Lower lobe of right lung (tissue), 2 donors: ENCODE results near the gene RAB11FIP4. TPM values are rescaled to one million over a fixed set of nuclear protein-coding genes. Genes with fewer than 3 reads are reported as not detected.

Experiments
- ATAC-seq, 2 donors: fragments of 200-7000 bp; cut with Tn5 transposase; one replicate each; pipeline ENCODE4 v1.9.1; 2020 to 2022; ENCODE audit warnings: mild to moderate bottlenecking in 2 of 2, moderate library complexity in 2 of 2
- DNase-seq: peaks from one replicate; pipeline ENCODE4 v3.0.0-alpha.2; 2020
- H3K27ac ChIP-seq: fragments of 200-600 bp; one replicate; pipeline ENCODE4 v1.8.0; 2022
- H3K27me3 ChIP-seq: fragments of 200-600 bp; one replicate; pipeline ENCODE4 v1.8.0; 2022; ENCODE audit warnings: low read depth
- H3K36me3 ChIP-seq: fragments of 200-600 bp; one replicate; pipeline ENCODE4 v1.8.0; 2022; ENCODE audit warnings: mild to moderate bottlenecking
- H3K4me1 ChIP-seq: fragments of 200-600 bp; one replicate; pipeline ENCODE4 v1.8.0; 2022
- H3K4me3 ChIP-seq: fragments of 200-600 bp; one replicate; pipeline ENCODE4 v1.8.0; 2022; ENCODE audit warnings: mild to moderate bottlenecking
- H3K9me3 ChIP-seq: fragments of 200-600 bp; one replicate; pipeline ENCODE4 v1.8.0; 2022
- CTCF ChIP-seq: fragments of 200-600 bp; IDR thresholded peaks from one replicate; pipeline ENCODE4 v1.8.0; 2022; ENCODE audit warnings: antibody characterized with exemption, mild to moderate bottlenecking
- intact Hi-C: fragments of 100-400 bp; cut with DNase I; formaldehyde crosslinking; loops from one replicate; pipeline ENCODE4 v1.11.0; 2022
- total RNA-seq: library from RNA; stranded (reverse); fragmentation: NEBNext Ultra II Directional; extraction: Animal tissue kit (Norgen Biotek cat#: 25700); gene quantifications from one replicate; pipeline ENCODE4 v1.2.1, GENCODE V29; 2021
- donor health status: DM: no; HTN: yes; CAD: no; lungs with severe emphysema.

RAB11FIP4 gene
- total RNA-seq, 1 donor from 2014 or later: 15.7 TPM

GRCh38 chr17:31466096-31466760 is 74.8 kb downstream of the RAB11FIP4 start:
- Histone ChIP-seq H3K36me3 (no peaks in the 10 kb centered on the region), H3K27ac (no peak overlapping the region), H3K4me1 (no peaks in the 10 kb centered on the region), H3K4me3 (no peak overlapping the region), H3K9me3 (no peaks in the 10 kb centered on the region), H3K27me3 (no peaks in the 10 kb centered on the region)
- no peak for ATAC-seq
- TF ChIP-seq CTCF: no peak
- intact Hi-C loops: no loop called here
- no peak for DNase-seq

GRCh38 chr17:31467502-31468256 is 76.2 kb downstream of the RAB11FIP4 start:
- H3K4me3 ChIP-seq: no peak overlapping the region
- no peaks in the 10 kb centered on the region for H3K9me3 ChIP-seq
- no peaks in the 10 kb centered on the region for H3K36me3 ChIP-seq
- no peak overlapping the region for H3K27ac ChIP-seq
- intact Hi-C loops: no loop called here
- no peak for DNase-seq
- no peaks in the 10 kb centered on the region for H3K4me1 ChIP-seq
- no peak for ATAC-seq
- H3K27me3 ChIP-seq: no peaks in the 10 kb centered on the region
- TF ChIP-seq CTCF: no peak

- Histone ChIP-seq H3K9me3 (no peaks in the 10 kb centered on the region), H3K36me3 (no peaks in the 10 kb centered on the region), H3K27me3 (no peaks in the 10 kb centered on the region), H3K27ac (no peak overlapping the region), H3K4me3 (no peak overlapping the region), H3K4me1 (no peaks in the 10 kb centered on the region)
- no peak for DNase-seq
- no peak for TF ChIP-seq CTCF
- intact Hi-C loops: no loop called here
- ATAC-seq: no peak
Measured at GRCh38 chr17:31469959-31470358, 78.5 kb downstream of the RAB11FIP4 start.

GRCh38 chr17:31470592-31470991 is 79.1 kb downstream of the RAB11FIP4 start:
- H3K4me3 ChIP-seq: no peak overlapping the region
- H3K9me3 ChIP-seq: no peaks in the 10 kb centered on the region
- H3K4me1 ChIP-seq: no peaks in the 10 kb centered on the region
- ATAC-seq (no peak), DNase-seq (no peak)
- H3K27me3 ChIP-seq: no peaks in the 10 kb centered on the region
- H3K27ac ChIP-seq: no peak overlapping the region
- intact Hi-C loops: no loop called here
- TF ChIP-seq CTCF: no peak
- no peaks in the 10 kb centered on the region for H3K36me3 ChIP-seq

GRCh38 chr17:31472137-31472536 is 80.7 kb downstream of the RAB11FIP4 start:
- Histone ChIP-seq H3K27me3 (no peaks in the 10 kb centered on the region), H3K27ac (no peak overlapping the region), H3K4me3 (no peak overlapping the region), H3K4me1 (no peaks in the 10 kb centered on the region), H3K36me3 (no peaks in the 10 kb centered on the region), H3K9me3 (no peaks in the 10 kb centered on the region)
- intact Hi-C loops: no loop called here
- TF ChIP-seq CTCF: no peak
- no peak for DNase-seq
- no peak for ATAC-seq
